SK-N-SH (cell line): ENCODE results near the gene CHTF18. TPM values are rescaled to one million over a fixed set of nuclear protein-coding genes. Genes with fewer than 3 reads are reported as not detected.

Source experiments
- CTCF ChIA-PET: fragments of 300-600, 350-600 bp; formaldehyde crosslinking; extraction: SDS; loops from one replicate; lab custom pipeline; 2021; lab: Yijun Ruan, JAX
- POLR2A ChIA-PET: fragments of 350-600 bp; sonication (Branson Sonifier 250); formaldehyde crosslinking; extraction: SDS; loops from one replicate; lab custom pipeline; 2020; ENCODE audit warnings: antibody characterized with exemption, inconsistent platforms; lab: Yijun Ruan, JAX
- DNase-seq: peaks from one replicate; pipeline ENCODE4 v3.0.0; 2012
- H2AFZ ChIP-seq: fragments of 200-600 bp; sonication (generic); 2 replicates; pipeline ENCODE4 v1.8.1; 2016; ENCODE audit warnings: antibody characterized with exemption, mild to moderate bottlenecking, low read depth
- H3F3A ChIP-seq: fragments of 200-600 bp; sonication (generic); replicated peaks from 2 replicates; pipeline ENCODE3; 2016; ENCODE audit warnings: antibody characterized with exemption, mild to moderate bottlenecking; ENCODE audit not compliant: insufficient read depth
- H3K27ac ChIP-seq, 2 experiments: fragments of 200-500 bp in 1 of 2; fragments of 200-600 bp in 1 of 2; sonication (Bioruptor generic) in 1 of 2; sonication (generic), shearing (Covaris generic) in 1 of 2; 2 replicates each; pipeline versions ENCODE4 v1.5.1 to v1.6.1; 2014 to 2016; ENCODE audit warnings: low read depth in 2 of 2, inconsistent platforms in 1 of 2, low read length in 1 of 2, mild to moderate bottlenecking in 1 of 2, mixed read lengths in 1 of 2
- H3K27me3 ChIP-seq: fragments of 200-600 bp; sonication (generic), shearing (Covaris generic); 2 replicates; pipeline ENCODE4 v1.6.1; 2016; ENCODE audit warnings: mixed run types; ENCODE audit not compliant: insufficient read depth
- H3K36me3 ChIP-seq, 2 experiments: fragments of 200-500 bp in 1 of 2; fragments of 200-600 bp in 1 of 2; sonication (Bioruptor generic) in 1 of 2; sonication (generic) in 1 of 2; replicated peaks in 1 of 2; 2 replicates each; pipeline versions ENCODE3 to v1.5.1; 2014 to 2016; ENCODE audit warnings: low read length in 1 of 2, mild to moderate bottlenecking in 1 of 2; ENCODE audit not compliant: insufficient read depth in 2 of 2, control insufficient read depth in 1 of 2
- H3K4me1 ChIP-seq, 2 experiments: fragments of 200-500 bp in 1 of 2; fragments of 200-600 bp in 1 of 2; sonication (Bioruptor generic) in 1 of 2; sonication (generic), shearing (Covaris generic) in 1 of 2; 2 replicates each; pipeline versions ENCODE4 v1.5.1 to v1.6.1; 2014 to 2016; ENCODE audit warnings: low read depth in 1 of 2, low read length in 1 of 2, mixed run types in 1 of 2; ENCODE audit not compliant: insufficient read depth in 2 of 2, control insufficient read depth in 1 of 2
- H3K4me2 ChIP-seq: fragments of 200-600 bp; sonication (generic), shearing (Covaris generic); 2 replicates; pipeline ENCODE4 v1.6.1; 2017; ENCODE audit warnings: mixed run types
- H3K4me3 ChIP-seq, 2 experiments: fragments of 200-500 bp in 1 of 2; fragments of 200-600 bp in 1 of 2; sonication (Bioruptor generic) in 1 of 2; sonication (generic), shearing (Covaris generic) in 1 of 2; 2 replicates each; pipeline versions ENCODE4 v1.5.1 to v1.8.1; 2014 to 2016; ENCODE audit warnings: low read depth in 2 of 2, inconsistent platforms in 1 of 2, low read length in 1 of 2, mild to moderate bottlenecking in 1 of 2, mixed read lengths in 1 of 2, moderate library complexity in 1 of 2
- H3K79me2 ChIP-seq: fragments of 200-600 bp; sonication (generic); 2 replicates; pipeline ENCODE4 v1.8.1; 2017; ENCODE audit warnings: mild to moderate bottlenecking; ENCODE audit not compliant: insufficient read depth
- H3K9ac ChIP-seq: fragments of 200-600 bp; sonication (generic); 2 replicates; pipeline ENCODE4 v1.6.1; 2017; ENCODE audit warnings: mixed run types
- H3K9me2 ChIP-seq: fragments of 200-600 bp; sonication (generic); 2 replicates; pipeline ENCODE4 v1.6.1; 2017; ENCODE audit warnings: mixed run types
- H3K9me3 ChIP-seq: fragments of 200-600 bp; sonication (generic); 2 replicates; pipeline ENCODE4 v1.6.1; 2017; ENCODE audit warnings: mixed run types, mild to moderate bottlenecking, moderate library complexity
- H4K20me1 ChIP-seq: fragments of 200-600 bp; sonication (generic); 2 replicates; pipeline ENCODE4 v1.6.1; 2017; ENCODE audit warnings: mild to moderate bottlenecking, mixed run types; ENCODE audit not compliant: insufficient read depth
- EP300 ChIP-seq, 2 experiments: IDR thresholded peaks; 2 replicates each; pipeline versions ENCODE4 v1.4.0 to v1.6.1; 2012; ENCODE audit warnings: borderline replicate concordance in 1 of 2, low read depth in 1 of 2, low read length in 1 of 2
- FOXJ3 ChIP-seq: sonication (generic); formaldehyde crosslinking; IDR thresholded peaks from 2 replicates; pipeline ENCODE4 v1.5.1; 2020; ENCODE audit warnings: mild to moderate bottlenecking, missing genetic modification reagents
- GABPA ChIP-seq: IDR thresholded peaks from 2 replicates; pipeline ENCODE4 v1.4.0; 2012; ENCODE audit warnings: low read depth, mild to moderate bottlenecking
- GATA2 ChIP-seq: sonication (generic); formaldehyde crosslinking; IDR thresholded peaks from 2 replicates; pipeline ENCODE4 v1.5.0; 2020; ENCODE audit warnings: mild to moderate bottlenecking, missing genetic modification reagents
- MAX ChIP-seq: IDR thresholded peaks from 2 replicates; pipeline ENCODE4 v1.4.0; 2012; ENCODE audit warnings: low read depth
- MEF2A ChIP-seq: IDR thresholded peaks from 2 replicates; pipeline ENCODE4 v1.4.0; 2012; ENCODE audit warnings: low read depth, borderline replicate concordance
- MXI1 ChIP-seq: IDR thresholded peaks from 2 replicates; pipeline ENCODE4 v1.6.1; 2012; ENCODE audit warnings: mild to moderate bottlenecking, low read depth, low read length, improper control_type of control experiment
- NFIC ChIP-seq: IDR thresholded peaks from 2 replicates; pipeline ENCODE4 v1.4.0; 2012; ENCODE audit warnings: borderline replicate concordance
- NRF1 ChIP-seq: IDR thresholded peaks from 2 replicates; pipeline ENCODE4 v1.6.1; 2012; ENCODE audit warnings: low read depth, mild to moderate bottlenecking, low read length
- POLR2AphosphoS5 ChIP-seq: IDR thresholded peaks from 2 replicates; pipeline ENCODE4 v1.6.1; 2012; ENCODE audit warnings: low read depth, low read length
- RCOR1 ChIP-seq: fragments of 150-350 bp; IDR thresholded peaks from 2 replicates; pipeline ENCODE4 v1.6.1; 2017; ENCODE audit warnings: antibody characterized with exemption, low read length
- REST ChIP-seq: IDR thresholded peaks from 2 replicates; pipeline ENCODE4 v1.6.1; 2012; ENCODE audit warnings: mild to moderate bottlenecking, low read depth, low read length, moderate library complexity
- RFX5 ChIP-seq: IDR thresholded peaks from 2 replicates; pipeline ENCODE4 v1.6.1; 2012; ENCODE audit warnings: mild to moderate bottlenecking, improper control_type of control experiment, low read length
- SMC3 ChIP-seq: IDR thresholded peaks from 2 replicates; pipeline ENCODE4 v1.6.1; 2012; ENCODE audit warnings: low read depth, low read length, improper control_type of control experiment
- TEAD4 ChIP-seq: IDR thresholded peaks from 2 replicates; pipeline ENCODE4 v1.4.0; 2012; ENCODE audit warnings: mild to moderate bottlenecking, borderline replicate concordance; ENCODE audit not compliant: insufficient read depth
- USF2 ChIP-seq: fragments of 150-350 bp; IDR thresholded peaks from 2 replicates; pipeline ENCODE4 v1.6.1; 2017; ENCODE audit warnings: antibody characterized with exemption, low read length, low read depth, borderline replicate concordance
- YY1 ChIP-seq: IDR thresholded peaks from 2 replicates; pipeline ENCODE4 v1.4.0; 2012; ENCODE audit warnings: low read depth, mild to moderate bottlenecking
- WGBS: methylation state at CpG from one replicate; pipeline ENCODE4 v1.1.6; 2017; ENCODE audit warnings: low lambda C conversion rate; 5-methylcytosine and 5-hydroxymethylcytosine counted together
- polyA plus RNA-seq, 3 experiments: library from polyadenylated mRNA; depleted of rRNA; stranded (reverse); fragments of >200 nt; gene quantifications; 2 replicates each; pipeline ENCODE4 v1.2.3, GENCODE V29; 2012
- TF ChIP-seq, protein P1 (sequence below): IDR thresholded peaks from 2 replicates; pipeline ENCODE4 v1.4.0; 2012; ENCODE audit warnings: low read depth, borderline replicate concordance
- TF ChIP-seq, protein P2 (sequence below): IDR thresholded peaks from 2 replicates; pipeline ENCODE4; 2012

The CHTF18 gene
- polyA plus RNA-seq, 1 of the 3 experiments (the other 2 are of a cell fraction): 17.7 TPM

DNA sequence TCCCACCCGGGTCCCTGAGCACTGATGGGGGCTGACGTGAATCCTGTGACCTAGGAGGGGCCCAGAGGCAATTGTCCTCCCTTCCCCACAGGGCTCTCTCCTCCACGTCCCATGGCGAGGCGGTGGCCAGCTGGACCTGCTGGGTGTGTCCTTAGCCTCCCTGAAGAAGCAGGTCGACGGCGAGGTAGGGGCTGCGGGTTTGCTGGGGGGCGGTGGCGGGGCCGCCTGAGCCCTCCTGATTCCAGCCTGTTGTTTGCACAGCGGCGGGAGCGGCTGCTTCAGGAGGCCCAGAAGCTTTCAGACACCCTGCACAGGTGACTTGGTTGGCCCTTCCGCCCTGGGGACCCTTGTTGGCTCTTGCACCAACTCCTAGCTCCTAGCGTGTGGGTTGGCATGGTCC is 1.7 kb downstream of the CHTF18 start:
- TF ChIP-seq USF2: no peak
- Histone ChIP-seq H3K27ac (no peak overlapping the region), H3K4me3 (no peak overlapping the region), H3K4me2 (no peak overlapping the region), H3K9me2 (no peaks in the 10 kb centered on the region), H3K9me3 (no peaks in the 10 kb centered on the region), H3K27me3 (no peaks in the 10 kb centered on the region), H3F3A (no peaks in the 10 kb centered on the region), H4K20me1 (peaks cover 20% of the 10 kb centered on the region; the same call in 1 of the 2 replicates), H3K4me1 (peaks cover 0 to 19% of the 10 kb centered on the region in 2 experiments; a peak in 1 of 4 replicates), H3K9ac (no peak overlapping the region), H3K36me3 (peaks cover 0 to 13% of the 10 kb centered on the region in 2 experiments), H3K79me2 (peaks cover 31% of the 10 kb centered on the region), H2AFZ (no peak overlapping the region)
- DNase-seq: no peak
- WGBS: 96% methylated on average over 15 of the region's 17 CpGs
- ChIA-PET POLR2A (no interaction called here), CTCF (interaction anchor here (0.9 kb wide), 1 partner anchor 122 kb away, joined by 4 read pairs; the partner anchor contains the start of gene RHOT2)

- no peaks in the 10 kb centered on the region for H3K9me3 ChIP-seq
- H3K79me2 ChIP-seq: peaks cover 31% of the 10 kb centered on the region
- no peaks in the 10 kb centered on the region for H3F3A ChIP-seq
- ChIA-PET CTCF (no interaction called here), POLR2A (no interaction called here)
- no peak overlapping the region for H2AFZ ChIP-seq
- peaks cover 0 to 9% of the 10 kb centered on the region in 2 experiments for H3K36me3 ChIP-seq
- H3K27me3 ChIP-seq: no peaks in the 10 kb centered on the region
- no peak for TF ChIP-seq USF2
- no peak for TF ChIP-seq EP300 (IDR thresholded peaks at IDR 0.05; ENCODE audit: borderline replicate concordance in 1 of 2, low read depth in 1 of 2, low read length in 1 of 2)
- TF ChIP-seq MXI1: no peak
- no peak for TF ChIP-seq NRF1
- no peak for TF ChIP-seq TEAD4
- no peak for TF ChIP-seq RCOR1
- no peak for TF ChIP-seq YY1
- TF ChIP-seq, protein P1, sequence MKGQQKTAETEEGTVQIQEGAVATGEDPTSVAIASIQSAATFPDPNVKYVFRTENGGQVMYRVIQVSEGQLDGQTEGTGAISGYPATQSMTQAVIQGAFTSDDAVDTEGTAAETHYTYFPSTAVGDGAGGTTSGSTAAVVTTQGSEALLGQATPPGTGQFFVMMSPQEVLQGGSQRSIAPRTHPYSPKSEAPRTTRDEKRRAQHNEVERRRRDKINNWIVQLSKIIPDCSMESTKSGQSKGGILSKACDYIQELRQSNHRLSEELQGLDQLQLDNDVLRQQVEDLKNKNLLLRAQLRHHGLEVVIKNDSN: no peak
- no peak for TF ChIP-seq SMC3
- no peak for TF ChIP-seq RFX5
- TF ChIP-seq MAX: no peak
- no peak for TF ChIP-seq REST
- TF ChIP-seq MEF2A: no peak
- TF ChIP-seq NFIC: no peak
- TF ChIP-seq POLR2AphosphoS5: no peak
- TF ChIP-seq, protein P2, sequence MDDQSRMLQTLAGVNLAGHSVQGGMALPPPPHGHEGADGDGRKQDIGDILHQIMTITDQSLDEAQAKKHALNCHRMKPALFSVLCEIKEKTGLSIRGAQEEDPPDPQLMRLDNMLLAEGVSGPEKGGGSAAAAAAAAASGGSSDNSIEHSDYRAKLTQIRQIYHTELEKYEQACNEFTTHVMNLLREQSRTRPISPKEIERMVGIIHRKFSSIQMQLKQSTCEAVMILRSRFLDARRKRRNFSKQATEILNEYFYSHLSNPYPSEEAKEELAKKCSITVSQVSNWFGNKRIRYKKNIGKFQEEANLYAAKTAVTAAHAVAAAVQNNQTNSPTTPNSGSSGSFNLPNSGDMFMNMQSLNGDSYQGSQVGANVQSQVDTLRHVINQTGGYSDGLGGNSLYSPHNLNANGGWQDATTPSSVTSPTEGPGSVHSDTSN: no peak
- no peak for TF ChIP-seq GATA2
- TF ChIP-seq FOXJ3: no peak
- TF ChIP-seq GABPA: no peak
- no peak overlapping the region for H3K9ac ChIP-seq
- H3K27ac ChIP-seq: no peak overlapping the region
- no peak for DNase-seq
- H3K4me1 ChIP-seq: peaks cover 0 to 19% of the 10 kb centered on the region in 2 experiments; a peak in 1 of 4 replicates
- H4K20me1 ChIP-seq: peaks cover 12% of the 10 kb centered on the region; the same call in 1 of the 2 replicates
- 99% methylated on average over 19 of the region's 23 CpGs for WGBS
- H3K9me2 ChIP-seq: no peaks in the 10 kb centered on the region
- H3K4me3 ChIP-seq: no peak overlapping the region
- no peak overlapping the region for H3K4me2 ChIP-seq
Observed at GRCh38 chr16:791131-791530, 2.7 kb downstream of the CHTF18 start.
